DMS79 (cell line): ENCODE data around the gene CFAP43.
"Not testable (repeated sequence)": the region's sequence is repeated elsewhere in the genome, so short reads cannot be mapped to it uniquely, and the experiment has no call there.

Experiments used
- DNase-seq: peaks from one replicate; lab custom pipeline; 2025; lab: John Stamatoyannopoulos, UW

The CFAP43 gene

DNA sequence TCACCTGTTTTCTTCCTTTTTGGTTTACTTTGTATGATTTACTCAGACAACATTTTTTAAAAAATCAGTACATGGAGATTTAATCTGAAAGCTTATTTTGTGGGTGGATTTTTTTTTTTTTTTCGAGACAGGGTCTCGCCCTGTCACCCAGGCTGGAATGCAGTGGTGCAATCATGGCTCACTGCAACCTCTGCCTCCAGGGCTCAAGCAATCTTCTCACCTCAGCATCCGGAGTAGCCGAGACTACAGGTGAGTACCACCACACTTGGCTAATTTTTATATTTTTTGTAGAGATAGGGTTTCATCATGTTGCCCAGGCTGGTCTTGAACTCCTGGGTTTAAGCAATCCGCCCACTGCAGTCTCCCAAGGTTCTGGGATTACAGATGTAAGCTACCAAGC, 25.1 kb upstream of the CFAP43 start:
- DNase-seq = no peak

DNA sequence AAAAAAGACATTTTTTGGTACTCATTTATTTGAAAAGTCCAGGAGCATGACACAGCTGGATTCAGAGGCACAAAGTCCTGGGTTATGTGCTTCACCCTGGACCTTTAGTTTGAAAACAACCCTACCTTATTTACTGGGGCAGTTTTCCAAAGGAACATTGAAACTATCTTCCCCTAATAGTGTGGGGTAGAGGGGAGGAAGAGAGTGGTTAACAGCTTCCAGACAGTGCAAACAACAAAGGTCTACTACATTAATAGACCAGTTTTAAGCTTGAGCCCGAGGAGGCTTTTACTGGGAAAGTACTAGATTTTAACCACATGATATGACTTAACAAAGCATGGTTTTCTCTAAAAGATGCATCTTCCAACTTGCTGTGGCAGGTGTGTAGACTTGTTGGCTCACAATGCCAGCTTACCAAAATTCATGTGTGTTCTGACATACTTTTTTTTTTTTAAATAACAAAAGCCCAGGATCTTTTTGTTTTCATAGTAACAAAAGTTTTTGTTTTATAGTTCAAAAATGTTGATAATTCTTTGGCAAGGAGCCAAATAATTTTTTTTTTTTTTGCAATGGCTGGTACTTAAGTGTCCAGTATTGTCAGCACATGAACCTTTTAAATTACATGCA, 24.3 kb upstream of the CFAP43 start:
- DNase-seq = no peak

DNA sequence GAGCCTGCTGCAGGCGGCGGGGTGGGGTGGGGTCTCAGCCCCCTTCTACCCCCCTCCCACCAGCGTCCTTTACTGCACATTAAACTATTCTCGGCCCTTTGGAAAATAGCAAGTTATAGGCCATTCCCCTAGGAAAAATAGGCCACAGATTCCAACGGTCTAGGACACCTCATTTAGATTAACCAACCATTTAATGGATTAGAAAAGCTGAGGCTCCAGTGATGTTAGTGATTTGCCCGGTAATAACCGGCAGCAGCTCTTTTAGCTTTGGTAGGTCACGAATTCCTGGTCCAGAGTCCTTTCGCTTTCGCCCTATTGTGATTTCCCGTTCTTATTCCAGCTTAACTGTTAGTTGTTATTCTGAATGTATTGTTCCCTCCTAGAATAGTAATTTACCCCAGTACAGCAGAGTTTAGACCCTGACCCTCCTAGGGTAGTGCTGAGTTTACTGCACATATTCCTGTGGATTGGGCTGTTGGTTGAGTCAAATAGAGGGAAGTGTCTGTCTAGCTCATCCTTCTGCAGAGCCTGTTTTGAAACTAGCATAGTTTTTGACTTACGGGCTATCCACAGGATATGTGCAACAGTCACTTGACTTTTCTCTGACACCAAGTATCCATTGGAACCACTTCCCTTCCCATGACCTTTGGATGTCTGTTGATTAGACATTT, 23.3 kb upstream of the CFAP43 start:
- no peak for DNase-seq

DNA sequence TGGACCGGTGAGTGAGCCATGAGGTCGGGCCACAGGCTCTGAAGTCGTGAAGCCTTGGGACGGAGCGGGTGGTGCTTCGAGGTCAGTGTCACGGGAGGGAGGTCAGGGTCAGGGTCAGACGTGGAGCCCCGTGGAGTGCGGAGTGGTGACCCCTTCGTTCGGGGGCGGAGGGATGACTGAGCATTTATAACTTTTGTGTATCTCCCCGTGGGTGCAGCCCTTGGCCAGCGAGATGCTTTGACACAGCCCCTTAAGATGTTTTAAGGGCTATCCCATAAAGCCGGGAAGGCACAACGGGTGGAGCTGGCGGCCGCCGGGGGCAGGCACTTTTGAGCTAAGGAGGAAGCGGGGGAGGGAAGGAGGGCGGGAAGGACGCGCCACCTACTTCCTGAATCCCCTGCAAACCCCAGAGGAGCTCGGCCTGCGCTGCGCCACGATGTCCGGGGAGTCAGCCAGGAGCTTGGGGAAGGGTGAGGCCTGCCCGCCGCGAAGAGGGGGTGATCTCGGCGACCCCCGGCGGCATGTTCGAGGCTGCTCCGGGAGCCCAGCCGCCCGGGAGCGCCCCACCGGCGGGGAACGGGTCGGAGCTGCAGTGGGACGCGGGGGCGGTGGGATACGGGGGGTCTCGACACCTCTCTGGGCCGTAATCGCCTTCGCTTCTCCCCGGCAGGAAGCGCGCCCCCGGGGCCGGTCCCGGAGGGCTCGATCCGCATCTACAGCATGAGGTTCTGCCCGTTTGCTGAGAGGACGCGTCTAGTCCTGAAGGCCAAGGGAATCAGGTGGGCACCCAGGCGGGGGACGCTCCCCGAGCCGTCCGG, 22.5 kb upstream of the CFAP43 start, which contains the start of gene GSTO1:
Gene GSTO1 (plus strand): TSS at position 400 of the 818 bp plus-strand sequence. CDS start 37 bp downstream, at position 437.
- no peak for DNase-seq

DNA sequence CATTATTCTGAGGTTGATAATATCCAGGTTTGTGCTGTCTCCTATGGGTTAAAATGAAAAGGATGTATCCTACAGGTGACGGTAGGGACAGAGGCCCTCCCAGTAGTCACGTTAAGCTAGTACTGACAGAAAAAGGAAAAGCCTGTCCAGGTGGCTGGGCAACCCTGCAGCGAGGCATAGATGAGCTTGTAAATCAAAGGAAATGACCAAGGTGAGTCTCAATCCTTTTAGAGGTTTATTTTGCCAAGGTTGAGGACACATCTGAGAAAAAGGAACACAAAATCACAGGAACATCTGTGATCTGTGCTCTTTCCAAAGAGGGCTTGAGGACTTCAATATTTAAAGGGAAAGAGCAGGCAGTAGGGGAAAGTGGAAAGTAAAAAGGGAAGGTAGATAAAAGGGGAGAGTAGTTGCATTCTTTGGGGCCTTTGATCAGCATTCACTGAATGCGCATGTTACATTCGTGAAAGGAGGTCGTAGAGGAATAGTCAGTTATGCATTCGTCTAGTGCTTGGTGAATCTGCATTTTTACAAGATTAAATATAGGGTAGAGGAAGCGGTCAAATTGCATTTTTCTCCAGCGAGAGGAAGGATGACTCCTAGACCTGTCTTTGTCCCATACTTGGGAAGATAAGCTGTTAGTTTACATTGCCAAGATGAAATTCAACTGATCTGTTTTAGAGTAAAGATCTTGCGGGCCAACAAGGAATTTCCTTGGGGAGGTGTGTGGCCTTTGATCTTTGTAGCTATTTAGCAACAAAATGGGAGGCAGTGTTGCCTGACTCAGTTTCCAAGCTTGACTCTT, 21.6 kb upstream of the CFAP43 start:
- no peak for DNase-seq

DNA sequence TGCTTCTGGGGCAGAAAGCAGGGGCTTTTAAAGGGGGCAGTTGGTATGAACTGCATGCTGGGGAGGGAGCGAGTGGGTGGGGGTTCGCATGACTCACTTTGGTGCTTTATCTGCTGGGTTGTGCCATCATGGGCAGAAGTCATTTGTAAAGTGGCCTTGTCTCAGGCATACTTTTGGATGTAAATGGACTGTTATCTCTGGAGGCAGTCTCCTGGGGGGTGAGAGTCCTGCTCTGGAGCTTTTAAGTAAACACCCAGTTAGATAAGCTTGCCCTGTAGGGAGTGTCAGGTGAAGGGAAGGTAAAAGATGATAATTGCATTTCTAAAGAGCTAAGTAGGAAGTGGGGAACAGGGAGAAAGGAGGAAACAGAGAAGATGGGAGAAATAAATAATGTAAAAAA, 20.9 kb upstream of the CFAP43 start:
- no peak for DNase-seq

DNA sequence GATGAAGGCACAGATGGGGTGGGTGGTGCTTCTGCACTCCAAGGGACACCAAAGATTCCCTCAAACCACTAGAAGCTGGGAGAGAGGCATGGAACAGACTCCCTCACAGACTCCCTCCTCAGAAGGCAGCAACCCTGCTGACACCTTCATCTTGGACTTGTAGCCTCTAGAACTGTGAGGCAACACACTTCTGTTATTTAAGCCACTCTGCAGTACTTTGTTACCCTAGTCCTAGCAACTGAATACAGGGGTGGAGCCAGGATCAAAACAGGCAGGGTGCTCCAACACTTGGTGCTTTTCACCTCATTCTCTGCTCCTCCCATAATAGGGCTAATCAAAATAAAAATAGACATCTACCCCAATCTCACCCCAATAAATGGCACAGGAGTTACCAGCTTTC, 20.2 kb upstream of the CFAP43 start:
- no peak for DNase-seq

DNA sequence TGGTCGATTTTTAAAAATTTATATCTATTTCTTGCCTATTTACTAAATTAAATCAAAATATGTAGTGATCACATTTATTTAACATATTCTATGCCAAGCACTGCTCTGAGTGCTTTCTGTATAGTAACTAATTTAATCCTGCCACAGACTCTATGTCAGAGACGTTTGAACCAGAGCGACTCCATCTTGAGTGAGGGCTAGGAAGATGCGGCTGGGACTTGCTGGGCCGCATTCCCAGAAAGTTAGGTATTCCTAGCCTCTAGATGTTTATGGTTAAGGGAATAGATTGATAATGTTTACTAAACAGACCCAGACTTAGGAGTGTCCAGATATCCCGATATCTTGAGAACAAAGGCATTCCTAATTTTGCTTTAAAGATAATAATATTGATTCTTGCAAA, 19.3 kb upstream of the CFAP43 start:
- DNase-seq = no peak

DNA sequence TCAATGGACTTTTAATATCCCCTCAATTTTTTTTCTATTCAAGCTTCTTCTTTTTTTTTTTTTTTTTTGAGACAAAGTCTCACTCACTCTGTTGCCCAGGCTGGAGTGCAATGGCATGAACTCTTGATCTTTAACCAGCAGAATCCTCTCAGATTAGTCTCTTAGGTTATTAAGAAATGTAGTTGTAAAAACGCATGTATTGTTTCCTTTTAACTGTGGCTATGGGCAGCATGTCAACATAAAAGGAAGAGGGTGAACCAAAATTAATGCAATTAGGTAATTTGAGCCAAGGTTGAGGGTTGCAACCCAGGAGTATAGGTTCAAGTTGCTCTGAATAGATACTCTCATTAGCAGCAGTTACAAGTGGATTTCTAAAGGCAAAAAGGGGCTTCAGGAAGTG, 18.2 kb upstream of the CFAP43 start:
- DNase-seq = no peak

DNA sequence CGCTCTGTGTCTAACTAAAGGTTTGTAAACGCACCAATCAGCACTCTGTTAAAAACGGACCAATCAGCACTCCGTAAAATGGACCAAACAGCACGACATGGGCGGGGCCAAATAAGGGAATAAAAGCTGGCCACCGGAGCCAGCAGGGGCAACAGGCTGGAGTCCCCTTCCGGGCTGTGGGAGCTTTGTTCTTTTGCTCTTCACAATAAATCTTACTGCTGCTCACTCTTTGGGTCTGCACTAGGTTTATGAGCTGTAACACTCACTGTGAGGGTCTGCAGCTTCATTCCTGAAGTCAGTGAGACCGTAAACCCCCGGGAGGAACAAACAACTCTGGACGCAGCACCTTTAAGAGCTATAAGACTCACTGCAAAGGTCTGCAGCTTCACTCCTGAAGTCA, 16.8 kb upstream of the CFAP43 start:
- DNase-seq = not testable (repeated sequence)

DNA sequence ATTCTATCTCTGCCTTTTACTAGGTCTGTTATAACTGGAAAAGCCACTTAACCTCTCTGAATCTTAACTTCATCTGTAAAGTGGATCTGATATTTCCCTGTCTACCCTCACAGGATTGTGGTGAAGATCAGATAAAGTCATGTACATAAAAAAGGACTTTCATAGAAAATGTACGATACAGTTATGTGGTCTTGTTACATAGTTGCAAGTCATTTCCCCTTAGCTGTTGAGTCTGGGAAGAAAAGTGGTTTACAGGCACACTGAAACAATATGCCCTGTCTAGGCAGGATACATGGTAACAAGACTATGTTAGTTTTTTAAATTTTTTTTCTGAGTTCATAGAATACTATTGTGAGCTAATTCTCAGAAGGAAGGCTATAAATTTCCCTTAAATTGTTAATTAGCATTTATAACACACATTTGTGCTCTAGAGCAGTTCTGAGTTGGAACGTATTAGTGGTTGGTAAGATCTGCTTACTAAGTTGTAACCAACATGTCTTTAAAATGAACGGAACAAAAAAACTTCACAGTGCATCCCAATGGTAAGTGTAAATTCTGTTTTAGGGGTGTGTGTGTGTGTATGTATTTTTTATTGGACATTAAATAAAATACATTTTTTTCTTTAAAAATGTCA, 15.5 kb upstream of the CFAP43 start:
- no peak for DNase-seq

DNA sequence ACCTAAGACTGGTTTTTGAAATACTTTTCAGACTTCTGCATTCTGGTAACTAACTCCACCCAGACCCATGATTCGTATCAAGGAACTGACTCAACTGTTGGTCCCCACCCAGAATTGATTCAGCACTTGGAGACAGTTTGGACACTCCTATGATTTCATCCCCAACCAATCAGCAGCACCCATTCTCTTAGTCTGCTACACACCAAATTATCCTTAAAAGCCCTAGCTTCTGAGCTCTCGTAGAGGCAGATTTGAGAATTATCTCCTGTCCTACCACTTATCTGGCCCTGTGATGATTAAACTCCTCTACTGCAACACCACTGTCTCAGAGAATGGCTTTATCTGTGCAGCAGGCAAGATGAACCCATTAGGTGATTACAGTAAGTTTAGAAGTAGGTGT, 14.8 kb upstream of the CFAP43 start:
- DNase-seq = no peak

DNA sequence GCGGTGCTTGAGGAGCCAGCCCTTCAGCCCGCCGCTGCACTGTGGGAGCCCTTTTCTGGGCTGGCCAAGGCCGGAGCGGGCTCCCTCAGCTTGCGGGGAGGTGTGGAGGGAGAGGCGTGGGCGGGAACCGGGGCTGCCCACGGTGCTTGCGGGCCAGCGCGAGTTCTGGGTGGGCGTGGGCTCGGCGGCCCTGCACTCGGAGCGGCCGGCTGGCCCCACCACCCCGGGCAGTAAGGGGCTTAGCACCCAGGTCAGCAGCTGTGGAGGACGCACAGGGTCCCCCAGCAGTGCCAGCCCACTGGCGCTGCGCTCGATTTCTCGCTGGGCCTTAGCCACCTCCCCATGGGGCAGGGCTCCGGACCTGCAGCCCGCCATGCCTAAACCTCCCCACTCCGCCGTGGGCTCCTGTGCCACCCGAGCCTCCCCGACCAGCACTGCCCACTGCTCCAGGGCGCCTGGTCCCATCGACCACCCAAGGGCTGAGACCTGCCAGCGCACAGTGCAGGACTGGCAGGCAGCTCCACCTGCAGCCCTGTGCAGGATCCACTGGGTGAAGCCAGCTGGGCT, 13.0 kb upstream of the CFAP43 start:
- no peak for DNase-seq

DNA sequence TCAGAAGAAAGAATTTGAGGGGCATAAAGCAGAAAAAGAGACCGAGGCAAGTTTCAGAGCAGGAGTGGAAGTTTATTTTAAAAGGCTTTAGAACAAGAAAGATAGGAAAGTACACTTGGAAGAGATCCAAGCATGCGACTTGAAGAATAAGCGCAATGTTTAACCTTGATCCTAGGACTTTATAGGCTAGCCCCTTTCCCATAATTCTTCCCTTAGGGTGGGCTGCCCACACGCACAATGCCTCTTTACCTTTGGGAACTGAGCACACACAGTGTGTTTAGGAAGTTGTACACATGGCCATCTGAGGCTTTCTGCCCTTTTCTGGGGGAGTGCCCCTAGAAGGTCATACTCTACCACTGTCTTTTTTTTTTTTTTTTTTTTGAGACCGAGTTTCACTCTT, 11.3 kb upstream of the CFAP43 start:
- DNase-seq = no peak

DNA sequence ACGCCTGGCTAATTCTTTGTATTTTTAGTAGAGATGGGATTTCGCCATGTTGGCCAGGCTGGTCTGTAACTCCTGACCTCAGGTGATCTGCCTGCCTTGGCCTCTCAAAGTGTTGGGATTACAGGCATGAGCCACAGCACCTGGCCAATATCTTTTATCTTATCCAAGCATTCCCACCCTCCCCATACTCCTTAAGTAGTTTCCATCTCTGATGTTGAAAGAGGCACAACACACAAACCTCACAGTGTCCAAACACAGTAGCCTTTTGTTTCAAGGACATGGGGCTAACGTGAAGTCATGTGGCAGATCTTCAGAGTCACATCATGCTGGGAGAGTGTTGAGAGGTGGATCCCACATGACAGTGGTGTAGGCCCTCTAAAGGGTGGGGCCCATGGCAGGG, 10.8 kb upstream of the CFAP43 start:
- DNase-seq = not testable (repeated sequence)

DNA sequence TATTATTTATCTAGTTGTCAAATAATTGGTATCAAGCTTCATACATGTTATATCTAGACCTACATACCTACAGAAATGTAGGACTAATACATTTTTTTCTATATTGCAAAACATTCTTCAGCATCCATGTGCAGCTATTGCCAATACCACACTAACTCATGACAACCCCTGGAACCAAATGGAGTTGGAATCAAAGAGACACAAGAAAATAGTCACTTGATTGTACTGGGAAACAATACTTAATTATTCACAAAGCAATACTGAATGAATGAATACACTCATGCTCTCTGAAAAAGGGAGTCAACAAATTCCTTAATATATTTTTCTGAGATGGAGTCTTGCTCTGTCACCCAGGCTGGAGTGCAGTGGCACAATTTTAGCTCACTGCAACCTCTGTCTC, 10.4 kb upstream of the CFAP43 start:
- DNase-seq = no peak

DNA sequence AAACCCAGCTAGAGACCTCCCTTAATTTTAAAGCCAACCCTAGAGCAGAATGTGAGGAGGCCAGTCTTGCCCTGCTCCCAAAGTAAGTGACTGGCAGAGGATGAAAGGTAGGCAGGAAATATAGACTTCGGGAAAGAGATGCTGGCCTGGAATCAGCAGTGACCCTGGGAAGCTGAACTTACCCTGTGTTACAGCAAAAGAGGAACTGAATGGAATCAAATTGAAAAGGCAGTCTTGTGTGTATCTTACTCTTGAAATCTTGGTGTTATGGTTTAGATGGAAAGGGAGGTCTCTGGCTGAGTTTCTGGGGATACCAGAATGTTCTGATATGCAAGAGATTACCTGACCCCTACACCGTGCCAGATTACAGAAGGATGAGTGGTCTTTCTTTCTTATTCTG, 7.9 kb upstream of the CFAP43 start:
- DNase-seq = no peak

DNA sequence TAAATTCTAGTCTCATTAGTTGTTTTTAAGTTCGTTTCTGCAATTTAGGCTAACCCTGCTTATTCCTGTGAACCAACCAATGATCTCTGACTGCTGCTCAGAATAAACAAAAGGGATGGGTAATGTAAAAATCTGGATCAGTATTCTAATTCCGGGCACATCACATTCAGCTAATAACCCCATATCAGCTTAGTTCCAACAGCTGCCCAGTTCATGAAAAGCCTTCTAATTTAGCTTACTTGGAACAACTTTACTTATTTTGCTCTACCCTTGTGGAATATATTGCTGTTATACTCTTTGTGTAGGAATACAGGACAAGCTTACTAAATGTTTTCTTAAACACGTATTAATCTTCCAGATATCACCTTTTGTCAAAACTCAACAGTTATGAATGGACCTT, 3.6 kb upstream of the CFAP43 start:
- no peak for DNase-seq

DNA sequence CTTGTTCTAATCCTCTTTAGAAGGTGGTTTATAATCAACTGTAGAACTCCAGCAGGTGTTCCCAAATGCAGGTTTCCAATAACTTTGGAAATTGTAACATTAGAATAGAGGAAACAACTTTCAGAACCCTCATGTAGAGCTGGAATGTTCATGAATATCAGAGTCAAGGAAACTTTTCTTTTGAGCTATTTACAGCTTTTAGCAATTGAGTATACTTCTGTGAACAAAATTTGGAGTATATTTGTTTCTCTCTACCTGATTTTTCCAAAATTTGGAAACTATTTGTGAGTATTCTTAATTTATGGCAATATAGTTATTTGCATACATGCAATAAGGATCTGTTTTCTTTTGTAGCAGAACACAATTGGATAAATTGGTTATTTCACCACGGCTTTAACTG, 2.8 kb upstream of the CFAP43 start:
- no peak for DNase-seq

DNA sequence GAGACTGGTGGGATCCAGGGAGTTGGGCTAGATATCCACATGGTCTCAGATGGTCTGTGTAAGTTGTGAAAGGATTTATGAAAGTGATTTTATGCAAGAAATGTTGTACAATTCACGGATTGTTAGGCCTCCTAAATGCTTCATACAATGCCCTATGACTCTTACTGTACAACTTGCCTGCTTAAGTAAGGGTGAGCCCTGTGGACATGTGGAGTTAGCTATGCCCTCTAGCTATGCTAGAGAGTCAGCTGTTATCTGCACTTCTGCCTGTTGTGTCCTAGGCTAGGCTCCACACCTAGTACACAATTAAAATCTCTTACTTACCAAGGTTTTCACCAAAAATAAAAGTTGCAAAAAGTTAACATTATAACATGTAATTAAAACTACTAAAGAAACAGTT, 1.7 kb upstream of the CFAP43 start:
- DNase-seq = no peak

DNA sequence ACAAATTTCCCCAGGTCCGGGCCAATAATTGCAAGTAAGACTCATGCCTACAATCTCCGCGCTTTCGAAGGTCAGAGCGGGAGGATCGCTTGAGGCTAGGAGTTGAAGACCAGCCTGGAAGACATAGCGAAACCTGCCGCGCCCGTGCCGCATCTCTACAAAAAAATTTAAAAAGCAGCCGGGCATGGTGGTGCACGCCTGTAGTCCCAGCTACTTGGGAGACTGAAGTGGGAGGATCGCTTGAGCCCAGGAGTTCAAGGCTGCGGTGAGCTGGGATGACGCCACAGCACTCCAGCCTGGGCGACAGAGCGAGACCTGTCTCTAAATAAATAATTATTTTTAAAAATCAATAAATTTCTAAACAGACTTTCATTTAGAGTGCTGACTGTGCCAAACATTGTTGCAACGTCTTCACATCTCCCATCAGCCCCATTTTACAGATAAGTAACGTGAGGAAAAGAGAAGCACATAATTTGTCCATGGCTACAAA, 494 bp upstream of the CFAP43 start:
- no peak for DNase-seq
